ENCODE results near the gene BCAN. TPM values are rescaled to one million over a fixed set of nuclear protein-coding genes. Genes with fewer than 3 reads are reported as not detected.
"Not testable (repeated sequence)": the region's sequence is repeated elsewhere in the genome, so short reads cannot be mapped to it uniquely, and the experiment has no call there.

Gene BCAN
- total and polyA plus RNA-seq, 2 of the 8 experiments (the other 6 are each of a cell fraction or from before 2014, with no cell fraction given), result 4.5 to 24.0 TPM

DNA sequence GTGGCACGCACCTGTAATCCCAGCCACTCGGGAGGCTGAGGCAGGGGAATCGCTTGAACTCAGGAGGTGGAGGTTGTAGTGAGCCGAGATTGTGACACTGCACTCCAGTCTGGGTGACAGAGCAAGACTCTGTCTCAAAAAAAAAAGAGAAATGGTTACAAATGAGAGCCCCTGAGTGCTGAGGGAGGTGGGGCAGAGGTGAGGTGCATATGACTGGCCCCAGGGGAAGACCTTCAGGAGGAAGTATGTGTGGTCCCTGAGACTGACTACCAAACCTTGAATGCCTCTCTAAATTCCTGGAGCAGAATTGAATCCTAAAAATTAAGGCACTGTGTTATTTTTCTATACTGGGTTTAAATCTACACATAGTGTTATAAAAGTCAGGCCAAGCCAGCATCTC, 34.6 kb upstream of the BCAN start:
- POLR2A ChIA-PET (ENCODE audit: partially characterized antibody), result not testable (repeated sequence)

More for the DNA sequence above, 34.6 kb upstream of the BCAN start:
- H4K20me1 ChIP-seq (replicated peaks in 1 of 2; ENCODE audit: control insufficient read depth in 1 of 2, insufficient read depth in 2 of 2, low read length in 2 of 2); H2BK15ac ChIP-seq (ENCODE audit: low read length); H2BK5ac ChIP-seq (ENCODE audit: low read depth, low read length); H3K27ac ChIP-seq (ENCODE audit: low read depth, low read length); H2AFZ ChIP-seq (ENCODE audit: low read length); FAIRE-seq; H2BK12ac ChIP-seq (ENCODE audit: low read depth, low read length); H3K4me3 ChIP-seq (ENCODE audit: extremely low read depth in 1 of 4, insufficient read depth in 2 of 4, low read depth in 3 of 4, low read length in 4 of 4); H3K9ac ChIP-seq (replicated peaks in 1 of 4; ENCODE audit: extremely low read depth in 1 of 4, low read depth in 3 of 4, low read length in 3 of 4); H3K18ac ChIP-seq (ENCODE audit: extremely low read depth, low read length); H4K8ac ChIP-seq (ENCODE audit: extremely low read depth, insufficient read depth, low read length); H2BK20ac ChIP-seq (ENCODE audit: low read length); H3K4me2 ChIP-seq (ENCODE audit: insufficient read depth in 1 of 2, low read depth in 2 of 2, low read length in 2 of 2); H3K14ac ChIP-seq (ENCODE audit: insufficient read length); H3K23me2 ChIP-seq (ENCODE audit: low read depth, low read length); H3K36me3 ChIP-seq (ENCODE audit: control insufficient read depth in 2 of 4, insufficient read depth in 4 of 4, low read length in 3 of 4); H3K27me3 ChIP-seq (replicated peaks in 1 of 4; ENCODE audit: control insufficient read depth in 3 of 4, extremely low read depth in 1 of 4, insufficient read depth in 3 of 4, low read length in 3 of 4); H3K79me2 ChIP-seq (ENCODE audit: control insufficient read depth in 1 of 2, insufficient read depth in 2 of 2, low read length in 2 of 2); H4K91ac ChIP-seq (replicated peaks; ENCODE audit: insufficient read length, low read length); H2AK5ac ChIP-seq (ENCODE audit: low read depth, low read length); H3K23ac ChIP-seq (ENCODE audit: insufficient read length); H3K79me1 ChIP-seq (ENCODE audit: low read depth, low read length); H4K5ac ChIP-seq (ENCODE audit: insufficient read length, low read depth, low read length); DNase-seq (ENCODE audit: low read depth in 1 of 2, low spot score in 2 of 2); CTCF ChIA-PET (ENCODE audit: partially characterized antibody); H3K9me3 ChIP-seq (ENCODE audit: insufficient read depth in 2 of 2, low read depth in 1 of 2, low read length in 1 of 2); H3K4ac ChIP-seq (replicated peaks; ENCODE audit: insufficient read length, low read depth, low read length); H3K4me1 ChIP-seq (replicated peaks in 1 of 4; ENCODE audit: control insufficient read depth in 3 of 4, insufficient read depth in 4 of 4, low read length in 3 of 4); H3K56ac ChIP-seq (replicated peaks; ENCODE audit: insufficient read length, low read depth, low read length); H2BK120ac ChIP-seq (replicated peaks; ENCODE audit: low read depth, low read length): not testable (repeated sequence)
- WGBS, 2 experiments (ENCODE audit: extremely low coverage in 1 of 2, insufficient coverage in 1 of 2, insufficient read length in 1 of 2, insufficient replicate concordance in 2 of 2, low coverage in 1 of 2, low lambda C conversion rate in 2 of 2, missing lambda C conversion rate in 1 of 2), result 92% methylated on average over 4 of the region's 4 CpGs; no CpG with 5 or more reads in 1 of the 2 experiments

Data from H1 (cell line).